SK-N-DZ (cell line): ENCODE results near the gene LGALS9B. TPM values are rescaled to one million over a fixed set of nuclear protein-coding genes. Genes with fewer than 3 reads are reported as not detected.
"Not testable (repeated sequence)": the region's sequence is repeated elsewhere in the genome, so short reads cannot be mapped to it uniquely, and the experiment has no call there.

Experiments
- DNase-seq: peaks from one replicate; pipeline ENCODE4 v3.0.0-alpha.2; 2015; ENCODE audit warnings: low spot score
- polyA plus RNA-seq, 2 experiments: library from polyadenylated mRNA; depleted of rRNA; stranded (reverse); fragments of >200 nt; gene quantifications; 2 replicates each; pipeline ENCODE4 v1.2.3, GENCODE V29; 2014

Gene LGALS9B
- not detected in 2 replicates for polyA plus RNA-seq (2014; cell fraction: cytosol; rRNA removed)
- not detected in 2 replicates for polyA plus RNA-seq (2014; cell fraction: nucleus; rRNA removed)

DNA sequence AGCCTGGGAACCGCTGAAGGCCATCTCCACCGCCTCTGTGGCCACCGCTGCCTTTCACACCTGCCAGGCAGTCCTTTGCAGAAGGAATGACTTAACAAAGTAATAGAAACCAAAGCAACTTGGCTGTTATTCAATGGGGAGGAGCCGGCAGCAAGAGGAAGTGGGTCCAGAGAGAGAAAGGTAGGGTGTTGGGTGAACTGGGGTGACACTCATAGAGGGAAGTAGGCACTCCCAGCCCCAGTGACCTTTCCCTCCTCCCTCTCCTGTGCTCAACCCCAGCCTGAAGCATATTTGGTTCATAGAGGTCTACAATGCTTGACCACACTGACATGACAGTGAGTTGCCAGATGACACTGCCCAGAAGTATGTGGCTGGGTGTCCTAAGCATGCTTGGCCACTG is at the start of gene LGALS9B:
TSS of gene LGALS9B (minus strand) at position 93 of the 400 bp plus-strand sequence. CDS start at position 24, 69 bp downstream.
- not testable (repeated sequence) for DNase-seq

DNA sequence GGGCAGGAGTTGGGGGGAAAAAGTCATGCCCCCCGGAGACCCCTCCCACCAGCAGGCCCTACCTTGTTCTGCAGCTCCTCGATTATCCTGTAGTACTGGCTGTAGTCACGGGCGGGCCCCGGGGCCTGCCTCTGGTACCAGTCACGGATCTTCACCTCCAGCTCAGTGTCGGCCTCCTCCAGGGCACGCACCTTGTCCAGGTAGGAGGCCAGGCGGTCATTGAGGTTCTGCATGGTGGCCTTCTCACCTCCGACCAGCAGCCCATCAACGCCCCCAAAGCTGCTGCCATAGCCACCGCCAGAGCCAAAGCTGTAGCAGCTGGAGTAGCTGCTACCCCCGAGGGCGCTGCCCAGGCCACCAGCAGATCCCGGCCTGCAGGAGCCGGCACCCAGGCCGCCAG is 49.6 kb upstream of the LGALS9B start:
- not testable (repeated sequence) for DNase-seq

DNA sequence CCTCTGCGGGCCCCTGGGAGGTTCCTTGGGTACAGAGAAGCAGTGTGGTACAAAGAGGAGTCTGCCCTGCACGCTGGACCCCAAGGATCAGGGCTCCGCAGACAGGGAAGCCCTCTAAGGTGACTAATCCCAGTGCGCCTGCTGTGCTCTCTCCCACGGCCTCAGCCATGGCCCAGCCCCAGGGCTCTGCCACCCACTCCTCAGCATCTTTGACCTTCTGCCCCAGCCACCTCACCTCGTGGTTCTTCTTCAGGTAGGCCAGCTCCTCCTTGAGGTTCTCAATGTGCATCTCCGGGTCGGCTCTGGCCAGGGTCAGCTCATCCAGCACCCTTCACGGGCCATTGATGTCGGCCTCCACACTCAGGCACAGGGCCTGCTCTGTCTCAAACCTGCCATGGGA is 47.8 kb upstream of the LGALS9B start:
- not testable (repeated sequence) for DNase-seq

DNA sequence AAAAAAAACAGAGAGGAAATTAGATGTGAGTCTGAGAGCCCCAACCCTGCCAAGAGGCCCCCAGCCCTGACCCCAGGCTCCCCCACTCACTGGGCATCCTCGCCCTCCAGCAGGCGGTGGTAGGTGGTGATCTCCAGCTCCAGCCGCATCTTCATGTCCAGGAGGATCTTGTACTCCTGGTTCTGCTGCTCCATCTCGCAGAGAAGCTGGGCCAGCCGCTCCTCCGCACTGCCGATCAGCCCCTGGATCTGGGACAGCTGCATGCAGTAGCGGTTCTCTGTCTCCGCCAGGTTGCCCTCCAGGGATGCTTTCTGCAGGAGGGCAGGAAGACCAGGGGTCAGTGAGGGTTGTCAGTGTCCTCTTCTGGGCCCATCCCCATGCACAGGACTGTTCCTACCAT is 46.2 kb upstream of the LGALS9B start:
- not testable (repeated sequence) for DNase-seq

DNA sequence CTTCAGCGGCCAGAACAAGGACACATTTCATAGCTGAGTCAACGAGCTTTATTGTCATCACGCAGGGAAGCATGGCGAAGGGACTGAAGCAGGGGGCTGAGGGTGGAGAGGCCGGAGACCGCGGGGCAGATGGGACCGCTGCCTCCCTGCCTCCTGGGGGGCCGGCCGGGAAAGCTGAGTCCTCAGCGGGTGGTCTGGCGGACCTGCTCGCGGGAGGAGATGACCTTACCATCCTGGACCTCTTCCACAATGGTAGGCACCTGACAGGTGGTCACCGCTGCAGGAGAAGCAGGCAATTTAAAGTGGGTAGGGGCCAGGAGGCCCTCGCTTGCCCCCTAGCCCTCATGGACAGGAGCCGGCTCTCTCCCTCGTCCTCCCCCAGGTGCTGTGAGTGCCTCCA is 45.0 kb upstream of the LGALS9B start:
- DNase-seq = not testable (repeated sequence)

DNA sequence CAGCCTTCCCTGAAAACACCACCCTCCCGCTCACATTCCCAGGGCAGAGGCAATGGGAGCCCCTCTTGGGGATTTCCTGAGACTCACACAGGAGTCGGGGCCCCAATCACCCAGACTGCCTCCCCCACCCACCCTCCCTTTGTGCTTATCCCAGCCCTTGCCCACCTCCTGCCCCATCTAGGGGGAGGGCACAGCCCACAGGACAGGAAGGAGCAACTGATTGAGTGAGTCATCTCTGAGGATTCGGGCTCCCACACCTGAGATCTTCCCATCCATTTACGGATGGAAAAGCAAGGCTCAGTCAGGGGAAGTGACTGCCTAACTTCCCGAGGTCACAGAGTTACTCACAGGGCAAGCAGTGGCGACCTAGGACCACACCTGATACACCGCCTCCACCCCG is 44.4 kb upstream of the LGALS9B start:
- not testable (repeated sequence) for DNase-seq

DNA sequence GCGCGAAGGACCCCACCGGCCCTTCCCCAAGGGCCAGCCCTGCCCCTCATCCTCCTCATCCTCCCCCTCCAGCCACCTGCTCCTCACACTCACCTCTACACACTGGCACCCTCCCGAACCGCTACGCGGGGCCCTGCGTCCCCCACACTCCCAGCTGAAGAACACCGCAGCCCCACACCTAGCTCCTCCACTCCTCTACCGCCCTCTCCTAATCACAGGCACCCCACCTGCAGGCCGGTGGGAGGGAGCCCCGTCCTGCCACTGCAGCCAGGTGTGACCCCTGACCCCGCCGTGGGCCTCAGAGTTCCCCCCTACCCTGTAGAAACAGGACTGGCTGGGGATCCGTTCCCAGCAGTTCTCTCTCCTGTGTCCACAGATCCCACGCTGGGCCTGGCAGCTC is 38.0 kb upstream of the LGALS9B start:
- not testable (repeated sequence) for DNase-seq

DNA sequence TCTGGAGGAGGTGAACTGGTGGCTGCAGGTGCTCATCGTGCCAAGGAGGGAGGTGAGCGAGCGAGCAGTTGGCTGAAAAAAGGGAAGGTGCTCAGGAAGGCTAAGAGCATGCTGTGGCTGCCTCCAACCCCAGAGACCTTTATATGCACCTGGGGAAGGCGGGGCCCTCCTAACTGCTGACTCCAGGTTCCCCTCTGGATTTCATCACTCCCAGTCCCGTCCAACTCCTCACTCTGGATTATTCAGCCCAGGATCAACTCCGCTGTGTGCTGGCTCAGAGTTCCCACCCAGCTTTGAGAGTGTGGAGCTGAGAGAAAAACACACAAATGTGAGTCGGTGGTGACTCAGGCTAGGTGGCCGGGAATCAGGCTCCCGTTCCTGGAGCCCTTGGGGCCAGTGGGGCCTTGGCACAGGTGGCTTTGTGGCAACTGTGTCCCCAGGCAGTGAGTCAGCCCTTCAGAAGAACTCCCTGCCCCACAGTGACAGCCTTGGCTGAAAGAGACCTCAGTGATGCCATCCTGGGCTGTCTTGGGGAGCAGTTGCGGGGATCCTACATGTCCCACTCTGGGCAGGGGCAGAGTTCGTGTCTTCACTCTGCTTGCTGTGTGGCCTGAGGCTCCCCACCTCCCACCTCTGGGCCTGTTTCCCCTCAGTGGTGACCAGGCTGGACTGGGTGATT is 37.2 kb upstream of the LGALS9B start:
- DNase-seq = not testable (repeated sequence)

DNA sequence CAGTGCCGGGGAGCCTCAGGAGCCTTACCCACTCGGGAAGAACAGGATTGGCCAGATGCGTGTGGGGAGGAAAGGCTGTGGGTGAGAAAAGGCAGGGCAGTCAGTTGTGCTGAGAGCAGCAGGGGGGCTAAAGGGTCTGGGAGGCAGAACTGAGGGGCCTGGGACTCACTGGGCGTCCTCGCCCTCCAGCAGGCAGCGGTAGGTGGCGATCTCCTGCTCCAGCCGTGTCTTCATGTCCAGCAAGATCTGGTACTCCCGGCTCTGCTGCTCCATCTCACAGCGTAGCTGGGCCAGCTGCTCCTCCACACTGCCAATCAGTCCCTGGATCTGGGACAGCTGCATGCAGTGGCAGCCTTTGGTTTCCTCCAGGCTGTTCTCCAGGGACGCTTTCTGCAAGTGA is 34.6 kb upstream of the LGALS9B start:
- DNase-seq = not testable (repeated sequence)

DNA sequence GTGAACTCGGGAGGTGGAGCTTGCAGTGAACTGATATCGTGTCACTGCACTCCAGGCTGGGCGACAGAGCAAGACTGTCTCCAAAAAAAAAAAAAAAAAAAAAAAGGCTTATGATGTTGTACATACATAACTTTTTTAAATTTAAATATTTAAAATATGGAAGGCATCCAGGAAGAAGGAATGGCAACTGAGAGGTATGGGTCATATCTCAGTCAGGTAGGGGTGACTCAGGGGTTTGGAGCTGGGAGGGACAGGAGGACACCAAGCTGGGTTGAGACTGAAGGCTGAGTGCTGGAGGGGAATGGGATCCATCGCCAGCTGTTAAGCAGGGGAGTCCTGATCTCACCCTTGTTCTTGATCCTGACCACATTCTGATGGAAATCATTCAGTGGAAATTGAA is 33.0 kb upstream of the LGALS9B start:
- DNase-seq = not testable (repeated sequence)

DNA sequence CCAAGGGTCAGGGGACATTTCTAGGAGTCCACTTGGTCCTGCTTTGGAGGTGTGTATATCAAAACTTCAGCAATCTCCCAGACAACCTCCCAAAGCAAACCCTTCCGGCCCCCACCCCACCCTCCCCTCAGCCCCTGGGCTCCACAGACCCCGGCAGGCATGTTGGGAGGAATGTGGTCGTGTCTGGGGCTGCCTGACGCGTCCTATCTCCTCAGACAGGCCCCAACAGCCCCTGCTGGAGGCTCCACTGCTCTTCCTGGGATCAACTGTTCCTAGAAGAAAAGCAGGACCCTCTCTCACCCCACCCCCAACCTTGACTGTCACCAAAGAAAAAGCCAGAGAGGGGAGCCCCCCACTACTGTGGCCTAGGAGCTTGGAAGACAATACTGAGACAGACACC is 28.1 kb upstream of the LGALS9B start:
- not testable (repeated sequence) for DNase-seq

DNA sequence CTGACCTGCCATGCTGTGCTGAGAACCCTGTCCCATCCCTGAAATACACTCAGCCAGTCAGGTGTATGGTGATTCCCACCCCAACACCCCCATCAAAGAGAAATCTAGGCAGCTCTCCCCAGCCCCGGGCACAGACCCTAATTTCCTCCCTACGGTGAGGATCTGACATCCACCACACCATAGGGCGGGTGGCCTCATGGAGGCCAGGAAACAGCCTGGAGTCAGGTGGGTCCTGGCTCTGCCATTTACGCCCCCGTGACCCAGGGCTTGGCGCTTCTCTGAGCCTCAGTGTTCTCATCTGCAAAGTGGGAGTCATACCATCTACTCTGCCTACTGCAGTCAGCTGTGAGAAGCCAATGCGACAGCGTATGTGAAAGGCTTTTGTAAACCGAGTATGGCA is 27.4 kb upstream of the LGALS9B start:
- DNase-seq = not testable (repeated sequence)

DNA sequence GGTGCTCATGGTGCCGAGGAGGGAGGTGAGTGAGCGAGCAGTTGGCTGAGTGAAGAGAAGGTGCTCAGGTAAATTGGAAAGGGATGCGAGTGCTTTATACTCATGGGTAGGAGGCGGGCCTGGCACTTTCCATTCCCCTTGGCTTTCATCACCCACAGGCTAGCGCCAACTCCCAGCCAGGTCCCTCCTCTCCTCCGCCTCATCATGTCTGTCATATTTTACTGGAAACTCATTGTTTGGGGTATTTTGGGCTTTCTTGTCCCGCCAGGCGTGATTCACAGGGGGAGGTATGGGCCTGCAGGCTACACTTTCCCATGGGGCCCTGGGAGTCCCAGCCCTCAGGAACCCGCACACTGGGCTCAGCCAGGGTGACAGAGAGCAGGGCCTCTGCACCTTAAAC is 26.8 kb upstream of the LGALS9B start:
- DNase-seq = not testable (repeated sequence)

DNA sequence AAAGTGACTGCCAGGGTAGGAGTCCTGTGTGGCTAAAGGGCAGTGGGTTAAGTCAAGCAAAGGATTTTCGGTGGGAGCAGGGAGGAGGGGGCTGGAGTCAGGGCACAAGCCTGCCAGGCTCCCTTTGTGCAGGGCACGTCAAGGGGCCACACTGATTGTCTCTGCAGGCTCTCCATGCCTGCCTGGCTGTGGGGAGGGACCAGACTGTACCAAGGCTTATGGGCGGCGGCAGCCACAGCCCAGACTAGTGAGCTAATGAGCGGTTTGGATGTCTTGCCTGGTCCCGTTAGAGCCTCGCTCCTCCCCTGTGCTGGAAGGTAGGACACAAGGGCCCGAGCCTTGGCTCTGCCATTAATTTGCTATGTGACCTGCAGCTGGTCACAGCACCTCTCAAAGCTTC is 25.6 kb upstream of the LGALS9B start:
- not testable (repeated sequence) for DNase-seq

DNA sequence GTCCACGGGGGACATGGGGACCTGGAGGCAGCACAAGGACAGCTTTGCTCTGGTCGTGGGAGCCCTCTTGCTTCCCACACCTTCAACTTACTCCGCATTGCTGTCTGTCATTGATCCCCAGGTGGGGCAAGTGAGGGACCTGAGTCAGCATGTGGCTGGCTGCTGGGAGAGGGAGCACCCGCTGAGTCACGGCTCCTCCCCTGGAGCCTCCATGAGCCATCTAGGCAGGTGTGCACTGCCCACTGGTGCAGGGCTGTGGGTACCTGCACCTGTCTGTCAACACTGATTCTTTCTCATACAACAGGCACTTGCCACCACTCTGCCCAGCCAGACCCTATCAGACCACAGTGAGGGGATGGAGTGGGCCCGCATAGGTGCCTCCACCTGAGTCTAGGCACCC is 24.8 kb upstream of the LGALS9B start:
- DNase-seq = not testable (repeated sequence)

DNA sequence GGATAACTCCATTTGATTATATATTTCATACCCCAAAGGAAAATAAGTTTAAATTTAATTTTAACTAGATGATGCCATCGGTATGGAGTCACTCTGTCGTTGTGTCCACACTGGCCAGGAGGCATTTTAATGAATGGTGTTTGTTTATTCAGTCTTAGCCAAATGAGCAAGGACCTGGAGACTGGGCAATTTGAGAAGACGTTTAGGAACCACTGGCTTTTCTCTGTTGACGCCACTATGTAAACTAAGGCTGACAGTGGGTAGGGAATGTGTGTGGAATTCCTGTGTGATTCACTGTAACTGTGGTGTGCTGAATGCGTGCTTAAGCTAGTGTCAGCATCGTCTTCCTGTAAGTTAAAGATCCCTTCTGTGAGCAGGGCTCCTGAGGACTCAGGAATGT is 17.6 kb upstream of the LGALS9B start:
- not testable (repeated sequence) for DNase-seq

DNA sequence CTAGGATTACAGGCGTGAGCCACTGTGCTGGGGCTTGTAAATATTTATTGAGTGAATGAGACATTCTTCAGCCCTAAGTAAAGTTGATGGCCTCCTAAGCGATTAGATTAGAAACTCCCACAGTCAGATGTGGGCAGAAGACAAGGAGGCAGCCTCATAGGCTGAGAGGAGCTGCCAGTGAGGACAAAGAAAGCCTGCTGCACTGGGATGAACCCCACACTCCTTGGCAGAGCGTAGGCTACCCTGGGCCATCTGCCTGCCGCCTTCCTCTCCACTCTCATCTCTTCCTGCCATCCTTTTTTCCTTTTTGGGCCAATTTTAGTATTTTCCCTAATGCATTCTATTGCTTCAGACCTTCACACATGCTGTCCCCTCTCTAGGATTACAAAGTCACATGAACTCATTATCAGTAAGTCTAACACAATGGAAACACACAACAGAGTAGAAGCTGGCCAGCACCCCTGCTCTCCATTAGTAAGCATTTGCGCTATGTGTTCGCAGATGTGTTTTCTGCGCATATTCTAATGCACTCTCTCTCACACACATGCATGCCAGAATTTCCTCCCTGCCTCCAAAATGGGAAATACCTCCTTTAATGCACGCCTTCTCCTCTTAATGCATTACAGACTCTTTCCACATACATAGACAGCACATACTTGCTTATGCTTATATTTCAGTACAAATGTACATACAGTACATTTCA is 12.7 kb upstream of the LGALS9B start:
- DNase-seq = not testable (repeated sequence)

DNA sequence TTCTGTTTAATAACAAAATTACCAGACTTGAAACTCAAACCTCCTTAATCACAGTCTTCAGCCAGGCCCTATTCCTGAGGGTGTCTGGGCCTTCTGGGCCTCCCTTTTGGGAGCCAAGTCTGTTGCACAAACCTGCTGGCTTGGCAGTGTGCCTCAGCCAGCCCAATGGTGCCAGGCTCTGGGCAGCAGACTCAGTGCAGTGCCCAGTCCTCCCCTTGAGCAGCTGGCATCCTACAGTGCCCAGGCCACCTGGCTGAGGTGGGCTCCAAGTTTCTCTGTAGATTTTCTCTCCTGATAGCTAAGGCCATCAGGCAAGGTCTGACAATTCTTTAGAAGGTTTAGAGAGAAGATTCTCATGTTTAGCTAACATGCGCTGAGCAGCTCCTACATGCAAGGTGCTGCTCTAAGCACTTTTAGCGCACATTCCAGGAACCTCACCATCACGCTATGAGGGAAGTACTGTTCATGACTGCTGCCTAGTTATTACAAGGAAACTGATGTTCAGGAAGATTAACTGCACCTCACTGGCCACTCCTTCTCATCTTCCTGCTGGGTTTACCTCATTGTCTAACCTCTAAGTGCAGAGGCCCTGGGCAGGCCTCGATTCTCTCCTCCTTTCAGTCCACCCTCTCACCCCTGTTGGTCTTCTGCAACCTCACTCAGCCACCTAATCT is 10.2 kb upstream of the LGALS9B start:
- not testable (repeated sequence) for DNase-seq

DNA sequence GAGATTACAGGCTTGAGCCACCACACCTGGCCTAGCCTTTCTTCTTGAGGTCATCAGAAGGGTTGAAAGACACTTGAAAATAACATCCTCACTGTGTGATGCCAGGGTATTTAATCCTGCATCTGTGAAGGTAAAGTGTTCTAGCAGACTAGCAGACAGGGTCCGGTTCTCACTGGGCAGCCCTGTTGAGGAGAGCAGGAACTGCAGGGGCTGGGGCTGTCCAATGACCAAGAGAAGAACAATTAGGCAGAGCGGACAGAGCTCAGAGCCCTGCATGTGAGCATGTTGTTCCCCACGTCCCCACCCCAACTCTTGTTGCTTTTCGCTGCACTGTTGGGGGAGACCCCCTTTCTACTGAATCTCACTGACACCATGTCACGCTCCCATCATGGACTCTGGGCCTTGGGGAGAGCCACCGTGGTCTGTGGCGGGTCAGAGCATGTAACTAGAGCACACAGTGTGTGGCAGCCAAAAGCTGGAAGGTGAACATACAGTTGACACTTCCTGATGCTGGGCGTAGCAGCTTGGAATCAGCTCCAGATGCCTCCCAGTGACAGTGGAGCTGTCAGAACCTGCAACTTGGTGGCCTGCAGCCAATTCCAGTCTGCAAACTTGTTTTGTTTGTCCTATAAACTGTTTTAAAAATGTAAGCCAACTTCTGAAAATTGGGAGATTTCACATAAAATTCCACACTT is 7.9 kb upstream of the LGALS9B start:
- DNase-seq = not testable (repeated sequence)

DNA sequence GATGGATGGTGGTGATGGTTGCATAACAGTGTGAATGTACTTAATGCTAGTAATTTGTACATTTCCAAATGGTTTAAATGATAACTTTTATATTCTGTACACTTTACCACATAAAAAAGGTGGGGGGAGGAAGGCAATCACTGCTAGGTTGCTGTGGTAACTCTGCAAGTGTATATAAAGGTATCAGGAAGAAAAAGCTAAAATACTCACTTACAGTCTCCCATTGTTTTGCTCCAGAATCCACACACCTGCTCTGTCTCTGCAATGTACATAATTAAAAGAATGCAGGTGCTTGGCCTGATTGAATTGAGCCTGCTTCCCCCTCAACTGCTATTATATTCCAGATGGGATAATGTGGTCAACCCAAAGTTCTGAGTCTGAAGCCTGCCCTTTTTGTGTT is 6.7 kb upstream of the LGALS9B start:
- DNase-seq = not testable (repeated sequence)

DNA sequence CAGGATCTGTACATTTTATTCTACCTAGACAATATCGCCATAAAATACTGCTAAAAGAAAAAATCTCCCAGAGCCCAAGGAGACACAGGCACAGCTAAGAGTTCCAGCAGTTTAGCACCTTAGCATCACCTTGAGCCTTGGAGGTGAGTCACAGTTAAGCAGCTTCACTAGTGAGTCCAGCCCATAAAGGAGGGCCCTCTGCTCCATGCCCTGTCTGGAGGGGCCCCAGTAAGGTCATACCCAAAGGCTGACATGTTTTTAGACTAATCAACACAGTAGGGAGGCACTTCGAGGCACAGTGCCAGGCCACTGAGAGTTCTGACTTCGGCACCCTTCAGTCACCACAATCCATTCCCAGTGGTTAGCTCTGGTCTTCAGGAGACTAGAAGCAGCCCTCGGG is 2.6 kb upstream of the LGALS9B start:
- DNase-seq = not testable (repeated sequence)

DNA sequence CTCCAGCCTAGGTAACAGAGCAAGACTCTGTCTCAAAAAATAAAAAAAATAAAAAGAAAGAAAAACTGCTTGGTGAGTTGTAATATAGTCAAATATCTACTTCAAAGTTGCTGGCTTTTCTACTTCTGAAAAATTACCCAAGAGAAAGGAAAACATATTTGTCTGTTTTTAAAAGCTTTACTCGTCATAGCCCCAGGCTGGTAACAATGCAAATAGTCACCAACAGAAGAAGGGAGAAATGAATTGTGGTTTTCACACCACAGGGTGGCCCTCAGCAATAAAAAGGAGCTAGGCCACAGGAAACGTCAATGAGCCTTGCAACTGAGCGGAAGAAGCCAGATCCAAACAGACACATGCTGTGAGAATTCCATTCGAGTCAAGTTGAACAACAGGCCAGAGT is 1.8 kb upstream of the LGALS9B start:
- DNase-seq = not testable (repeated sequence)
